Measurements from ENCODE around the gene EFNB2.

Gene EFNB2

GRCh38 chr13:106499896-106500295 lies 35.6 kb downstream of the EFNB2 start:
- no peak for DNase-seq (ENCODE audit: low spot score)

GRCh38 chr13:106499113-106499512 lies 36.3 kb downstream of the EFNB2 start:
- no peak for DNase-seq (ENCODE audit: low spot score)

GRCh38 chr13:106498571-106498970 lies 36.9 kb downstream of the EFNB2 start:
- DNase-seq (ENCODE audit: low spot score) = peak; percentile 86

GRCh38 chr13:106498158-106498557 lies 37.3 kb downstream of the EFNB2 start:
- DNase-seq (ENCODE audit: low spot score) = no peak

- no peak for DNase-seq (ENCODE audit: low spot score)
These were observed 38.4 kb downstream of the EFNB2 start for GRCh38 chr13:106497079-106497478.

- DNase-seq (ENCODE audit: low spot score) = no peak
These were observed 39.1 kb downstream of the EFNB2 start for GRCh38 chr13:106496072-106496997.

- no peak for DNase-seq (ENCODE audit: low spot score)
These were observed 40.5 kb downstream of the EFNB2 start for GRCh38 chr13:106494936-106495335.

- no peak for DNase-seq (ENCODE audit: low spot score)
These were observed 41.0 kb downstream of the EFNB2 start for GRCh38 chr13:106494506-106494905.

GRCh38 chr13:106493533-106494220 lies 41.8 kb downstream of the EFNB2 start:
- DNase-seq (ENCODE audit: low spot score) = peak; percentile 77

- DNase-seq (ENCODE audit: low spot score) = no peak
These were observed 42.6 kb downstream of the EFNB2 start for GRCh38 chr13:106492588-106493475.

- DNase-seq (ENCODE audit: low spot score) = peak; percentile 98
These were observed 43.4 kb downstream of the EFNB2 start for GRCh38 chr13:106491928-106492587.

GRCh38 chr13:106491463-106491862 lies 44.0 kb downstream of the EFNB2 start:
- no peak for DNase-seq (ENCODE audit: low spot score)

- no peak for DNase-seq (ENCODE audit: low spot score)
These were observed 44.7 kb downstream of the EFNB2 start for GRCh38 chr13:106490569-106491321.

GRCh38 chr13:106489849-106490568 lies 45.5 kb downstream of the EFNB2 start:
- no peak for DNase-seq (ENCODE audit: low spot score)

GRCh38 chr13:106488686-106489085 lies 46.8 kb downstream of the EFNB2 start:
- no peak for DNase-seq (ENCODE audit: low spot score)

GRCh38 chr13:106488076-106488475 lies 47.4 kb downstream of the EFNB2 start:
- DNase-seq (ENCODE audit: low spot score) = no peak

- no peak for DNase-seq (ENCODE audit: low spot score)
These were observed 48.3 kb downstream of the EFNB2 start for GRCh38 chr13:106487129-106487528.

- DNase-seq (ENCODE audit: low spot score) = no peak
These were observed 49.2 kb downstream of the EFNB2 start for GRCh38 chr13:106486287-106486686.

GRCh38 chr13:106484537-106485193 lies 50.8 kb downstream of the EFNB2 start:
- DNase-seq (ENCODE audit: low spot score) = peak; percentile 74

- no peak for DNase-seq (ENCODE audit: low spot score)
These were observed 51.4 kb downstream of the EFNB2 start for GRCh38 chr13:106484084-106484483.
